DND-41 (cell line): ENCODE data around the gene SAT2.

ENCODE experiments used
- CTCF ChIP-seq: IDR thresholded peaks from 2 replicates; pipeline ENCODE4 v1.5.1; 2012; ENCODE audit warnings: borderline replicate concordance, low read length, moderate library complexity, mild to moderate bottlenecking; ENCODE audit not compliant: poor library complexity, severe bottlenecking; ENCODE audit errors: extremely low read depth
- EZH2 ChIP-seq: IDR thresholded peaks from 3 replicates; pipeline ENCODE4 v1.6.1; 2012; ENCODE audit warnings: borderline replicate concordance, low read depth, mild to moderate bottlenecking, moderate library complexity, low read length, inconsistent platforms; ENCODE audit not compliant: severe bottlenecking

- TF ChIP-seq CTCF (no peak), EZH2 (no peak)
Measured at GRCh38 chr17:7620835-7621234, 6.8 kb downstream of the SAT2 start.
